Nephron progenitor cell (in vitro differentiated cells): ENCODE data around the gene GRK3.

Experiments used
- DNase-seq: peaks from one replicate; pipeline ENCODE4 v3.0.0; 2021
- H3K27ac Mint-ChIP-seq: 2 replicates; pipeline ENCODE4 v1.8.0; 2021; ENCODE audit warnings: mild to moderate bottlenecking, moderate library complexity, mixed read lengths
- H3K27me3 Mint-ChIP-seq: 2 replicates; pipeline ENCODE4 v1.8.0; 2021; ENCODE audit warnings: mild to moderate bottlenecking, low read depth, mixed read lengths; ENCODE audit not compliant: poor library complexity
- H3K36me3 Mint-ChIP-seq: 2 replicates; pipeline ENCODE4 v1.8.0; 2021; ENCODE audit warnings: low read depth, mixed read lengths
- H3K4me1 Mint-ChIP-seq: 2 replicates; pipeline ENCODE4 v1.8.0; 2021; ENCODE audit warnings: mixed read lengths
- H3K4me3 Mint-ChIP-seq: 2 replicates; pipeline ENCODE4 v1.8.0; 2021; ENCODE audit warnings: mild to moderate bottlenecking, moderate library complexity, mixed read lengths
- H3K9me3 Mint-ChIP-seq: 2 replicates; pipeline ENCODE4 v1.8.0; 2021; ENCODE audit warnings: mild to moderate bottlenecking, moderate library complexity, mixed read lengths
- TF ChIP-seq, protein P1 (sequence below): fragments of 200-600 bp; sonication (generic); IDR thresholded peaks from 2 replicates; pipeline ENCODE4 v1.5.0; 2021; ENCODE audit warnings: antibody characterized with exemption

GRK3 gene

DNA sequence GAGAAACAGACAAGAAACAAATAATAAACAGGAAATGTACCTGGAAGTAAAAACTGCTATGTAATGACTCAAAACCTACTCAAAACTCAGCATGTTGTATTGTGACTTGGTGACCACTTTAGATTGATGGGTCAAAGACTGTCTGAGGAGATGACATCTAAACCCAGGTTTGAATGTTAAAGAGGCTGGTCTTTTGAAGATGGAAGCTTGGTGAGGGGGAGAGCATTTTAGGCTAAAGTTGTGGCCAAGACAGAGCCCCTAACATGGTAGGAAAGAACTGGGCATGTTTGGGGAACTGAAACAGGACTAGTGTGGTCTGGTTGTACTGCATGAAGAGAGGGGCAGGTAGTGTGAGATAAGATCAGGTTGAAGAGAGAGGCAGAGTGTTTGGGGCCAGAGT lies 92.2 kb downstream of the GRK3 start:
- no peak overlapping the region for H3K27ac Mint-ChIP-seq
- no peaks in the 10 kb centered on the region for H3K9me3 Mint-ChIP-seq
- no peak overlapping the region for H3K4me3 Mint-ChIP-seq
- peaks cover 3% of the 10 kb centered on the region for H3K27me3 Mint-ChIP-seq
- H3K4me1 Mint-ChIP-seq: no peaks in the 10 kb centered on the region
- DNase-seq: no peak
- TF ChIP-seq, protein P1, sequence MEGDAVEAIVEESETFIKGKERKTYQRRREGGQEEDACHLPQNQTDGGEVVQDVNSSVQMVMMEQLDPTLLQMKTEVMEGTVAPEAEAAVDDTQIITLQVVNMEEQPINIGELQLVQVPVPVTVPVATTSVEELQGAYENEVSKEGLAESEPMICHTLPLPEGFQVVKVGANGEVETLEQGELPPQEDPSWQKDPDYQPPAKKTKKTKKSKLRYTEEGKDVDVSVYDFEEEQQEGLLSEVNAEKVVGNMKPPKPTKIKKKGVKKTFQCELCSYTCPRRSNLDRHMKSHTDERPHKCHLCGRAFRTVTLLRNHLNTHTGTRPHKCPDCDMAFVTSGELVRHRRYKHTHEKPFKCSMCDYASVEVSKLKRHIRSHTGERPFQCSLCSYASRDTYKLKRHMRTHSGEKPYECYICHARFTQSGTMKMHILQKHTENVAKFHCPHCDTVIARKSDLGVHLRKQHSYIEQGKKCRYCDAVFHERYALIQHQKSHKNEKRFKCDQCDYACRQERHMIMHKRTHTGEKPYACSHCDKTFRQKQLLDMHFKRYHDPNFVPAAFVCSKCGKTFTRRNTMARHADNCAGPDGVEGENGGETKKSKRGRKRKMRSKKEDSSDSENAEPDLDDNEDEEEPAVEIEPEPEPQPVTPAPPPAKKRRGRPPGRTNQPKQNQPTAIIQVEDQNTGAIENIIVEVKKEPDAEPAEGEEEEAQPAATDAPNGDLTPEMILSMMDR: no peak
- peaks cover 3% of the 10 kb centered on the region for H3K36me3 Mint-ChIP-seq

DNA sequence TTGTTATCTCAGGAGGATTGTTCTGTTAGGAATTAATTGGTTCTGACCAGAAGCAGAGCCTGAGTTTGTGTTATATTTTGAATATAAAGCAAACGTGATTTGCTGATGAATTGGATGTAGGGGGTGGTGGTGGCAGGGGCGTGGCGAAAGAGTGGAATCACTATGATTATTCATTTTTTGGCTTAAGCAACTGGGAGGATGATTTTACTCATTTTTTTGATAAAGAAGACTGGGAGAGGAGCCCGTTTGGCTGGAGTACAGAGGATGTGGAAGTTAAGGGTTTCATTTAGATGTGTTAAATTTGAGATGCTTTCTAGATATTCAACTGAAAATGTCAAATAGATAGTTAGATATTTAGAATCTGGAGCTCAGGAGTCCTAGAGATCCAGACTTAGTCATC lies 94.2 kb downstream of the GRK3 start:
- Mint-ChIP-seq H3K27ac (no peak overlapping the region), H3K4me3 (no peak overlapping the region), H3K36me3 (no peaks in the 10 kb centered on the region), H3K27me3 (peaks cover 3% of the 10 kb centered on the region), H3K9me3 (no peaks in the 10 kb centered on the region), H3K4me1 (no peaks in the 10 kb centered on the region)
- TF ChIP-seq, protein P1: no peak
- DNase-seq: no peak

GRCh38 chr22:25659413-25659812 lies 94.9 kb downstream of the GRK3 start:
- Mint-ChIP-seq H3K27ac (no peak overlapping the region), H3K4me1 (no peaks in the 10 kb centered on the region), H3K4me3 (no peak overlapping the region), H3K36me3 (no peaks in the 10 kb centered on the region), H3K9me3 (no peaks in the 10 kb centered on the region), H3K27me3 (peaks cover 3% of the 10 kb centered on the region)
- DNase-seq: no peak
- TF ChIP-seq, protein P1: no peak

- DNase-seq: no peak
- Mint-ChIP-seq H3K27ac (no peak overlapping the region), H3K4me3 (no peak overlapping the region), H3K9me3 (no peaks in the 10 kb centered on the region), H3K36me3 (no peaks in the 10 kb centered on the region), H3K4me1 (no peaks in the 10 kb centered on the region), H3K27me3 (peaks cover 3% of the 10 kb centered on the region)
- TF ChIP-seq, protein P1: no peak
Observed at GRCh38 chr22:25660336-25660735, 95.9 kb downstream of the GRK3 start.

DNA sequence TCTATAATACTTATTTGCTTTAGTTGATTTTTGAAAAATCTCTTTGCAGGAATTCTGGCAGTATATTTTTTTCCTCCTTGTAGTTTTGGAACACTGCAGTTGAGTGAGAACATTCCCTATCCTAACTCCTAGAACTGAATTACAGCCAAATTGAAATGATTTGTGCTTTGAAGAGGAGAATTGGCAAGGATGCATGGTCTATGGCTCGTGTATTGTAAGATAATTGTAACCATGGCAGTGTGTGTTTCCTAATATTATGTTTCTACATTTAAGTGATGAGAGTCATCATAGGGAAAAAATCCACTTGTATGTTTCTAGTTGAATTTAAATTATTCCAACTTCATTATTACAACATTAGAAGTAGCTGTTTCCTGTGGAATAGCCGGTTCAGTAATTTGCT lies 96.6 kb downstream of the GRK3 start:
- H3K27ac Mint-ChIP-seq: no peak overlapping the region
- no peaks in the 10 kb centered on the region for H3K4me1 Mint-ChIP-seq
- H3K4me3 Mint-ChIP-seq: no peak overlapping the region
- DNase-seq: no peak
- no peaks in the 10 kb centered on the region for H3K36me3 Mint-ChIP-seq
- H3K27me3 Mint-ChIP-seq: peaks cover 3% of the 10 kb centered on the region
- H3K9me3 Mint-ChIP-seq: no peaks in the 10 kb centered on the region
- TF ChIP-seq, protein P1: no peak

- DNase-seq: no peak
- TF ChIP-seq, protein P1: no peak
- peaks cover under 1% of the 10 kb centered on the region for H3K27me3 Mint-ChIP-seq
- no peaks in the 10 kb centered on the region for H3K36me3 Mint-ChIP-seq
- H3K27ac Mint-ChIP-seq: no peak overlapping the region
- H3K9me3 Mint-ChIP-seq: no peaks in the 10 kb centered on the region
- no peaks in the 10 kb centered on the region for H3K4me1 Mint-ChIP-seq
- no peak overlapping the region for H3K4me3 Mint-ChIP-seq
Observed at GRCh38 chr22:25663654-25664053, 99.2 kb downstream of the GRK3 start.
